ENCODE results near the gene TUBA4B.

GRCh38 chr2:219304223-219304622 is 51.2 kb downstream of the TUBA4B start:
- no peak for TF ChIP-seq RAD21 (IDR thresholded peaks at IDR 0.05; ENCODE audit: low read depth)
- TF ChIP-seq CEBPB (IDR thresholded peaks at IDR 0.05): no peak
- no peak for TF ChIP-seq NFIC (IDR thresholded peaks at IDR 0.05)
- TF ChIP-seq, protein P1, sequence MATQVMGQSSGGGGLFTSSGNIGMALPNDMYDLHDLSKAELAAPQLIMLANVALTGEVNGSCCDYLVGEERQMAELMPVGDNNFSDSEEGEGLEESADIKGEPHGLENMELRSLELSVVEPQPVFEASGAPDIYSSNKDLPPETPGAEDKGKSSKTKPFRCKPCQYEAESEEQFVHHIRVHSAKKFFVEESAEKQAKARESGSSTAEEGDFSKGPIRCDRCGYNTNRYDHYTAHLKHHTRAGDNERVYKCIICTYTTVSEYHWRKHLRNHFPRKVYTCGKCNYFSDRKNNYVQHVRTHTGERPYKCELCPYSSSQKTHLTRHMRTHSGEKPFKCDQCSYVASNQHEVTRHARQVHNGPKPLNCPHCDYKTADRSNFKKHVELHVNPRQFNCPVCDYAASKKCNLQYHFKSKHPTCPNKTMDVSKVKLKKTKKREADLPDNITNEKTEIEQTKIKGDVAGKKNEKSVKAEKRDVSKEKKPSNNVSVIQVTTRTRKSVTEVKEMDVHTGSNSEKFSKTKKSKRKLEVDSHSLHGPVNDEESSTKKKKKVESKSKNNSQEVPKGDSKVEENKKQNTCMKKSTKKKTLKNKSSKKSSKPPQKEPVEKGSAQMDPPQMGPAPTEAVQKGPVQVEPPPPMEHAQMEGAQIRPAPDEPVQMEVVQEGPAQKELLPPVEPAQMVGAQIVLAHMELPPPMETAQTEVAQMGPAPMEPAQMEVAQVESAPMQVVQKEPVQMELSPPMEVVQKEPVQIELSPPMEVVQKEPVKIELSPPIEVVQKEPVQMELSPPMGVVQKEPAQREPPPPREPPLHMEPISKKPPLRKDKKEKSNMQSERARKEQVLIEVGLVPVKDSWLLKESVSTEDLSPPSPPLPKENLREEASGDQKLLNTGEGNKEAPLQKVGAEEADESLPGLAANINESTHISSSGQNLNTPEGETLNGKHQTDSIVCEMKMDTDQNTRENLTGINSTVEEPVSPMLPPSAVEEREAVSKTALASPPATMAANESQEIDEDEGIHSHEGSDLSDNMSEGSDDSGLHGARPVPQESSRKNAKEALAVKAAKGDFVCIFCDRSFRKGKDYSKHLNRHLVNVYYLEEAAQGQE (IDR thresholded peaks at IDR 0.05; ENCODE audit: low read depth): no peak
- no peak for TF ChIP-seq TEAD4 (IDR thresholded peaks at IDR 0.05)
- TF ChIP-seq YY1 (IDR thresholded peaks at IDR 0.05; ENCODE audit: low read depth): no peak
- TF ChIP-seq, protein P2, sequence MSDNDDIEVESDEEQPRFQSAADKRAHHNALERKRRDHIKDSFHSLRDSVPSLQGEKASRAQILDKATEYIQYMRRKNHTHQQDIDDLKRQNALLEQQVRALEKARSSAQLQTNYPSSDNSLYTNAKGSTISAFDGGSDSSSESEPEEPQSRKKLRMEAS (IDR thresholded peaks at IDR 0.05): no peak

All from Ishikawa (cell line).